Endothelial cell of umbilical vein (primary cell): Measurements from ENCODE around the gene TSPAN13. TPM values are rescaled to one million over a fixed set of nuclear protein-coding genes. Genes with fewer than 3 reads are reported as not detected.

ENCODE experiments used
- BruUV-seq: library from RNA; stranded (reverse); fragments of 400-500 nt; replicated peaks from 2 replicates; lab custom pipeline; 2021; lab: Mats Ljungman, UMichigan
- CTCF ChIA-PET: fragments of 300-600, 350-600 bp; sonication (Branson Sonifier 250); formaldehyde crosslinking; loops from one replicate; lab custom pipeline; 2021; ENCODE audit warnings: antibody characterized with exemption, inconsistent platforms; lab: Charles Lee
- POLR2A ChIA-PET: fragments of 300-600, 350-600 bp; sonication (Branson Sonifier 250); formaldehyde crosslinking; loops from one replicate; lab custom pipeline; 2021; ENCODE audit warnings: antibody characterized with exemption, inconsistent platforms; lab: Charles Lee
- DNase-seq: peaks from one replicate; pipeline ENCODE4 v3.0.0-alpha.2; 2011; ENCODE audit warnings: low read depth, low spot score
- FAIRE-seq: peaks from 2 replicates; lab custom pipeline; 2011; peaks lifted over from hg19 to GRCh38; lab: Jason Lieb, UNC
- H2AFZ ChIP-seq: 2 replicates; pipeline ENCODE4 v1.6.0; 2012; ENCODE audit warnings: low read depth, low read length, control low read depth, inconsistent platforms
- H3K27ac ChIP-seq: 2 replicates; pipeline ENCODE4 v1.5.1; 2011; ENCODE audit warnings: low read depth, mild to moderate bottlenecking, control low read depth, low read length, moderate library complexity; ENCODE audit not compliant: insufficient read depth
- H3K27me3 ChIP-seq, 2 experiments: 2 replicates each; pipeline versions ENCODE4 v1.6.0 to v1.6.1; 2011; ENCODE audit warnings: low read length in 2 of 2, mixed read lengths in 1 of 2; ENCODE audit not compliant: control insufficient read depth in 2 of 2, insufficient read depth in 2 of 2
- H3K36me3 ChIP-seq, 2 experiments: 2 replicates in 1 of 2; 3 replicates in 1 of 2; pipeline ENCODE4 v1.5.1; 2011; ENCODE audit warnings: low read length in 2 of 2, mild to moderate bottlenecking in 1 of 2, moderate library complexity in 1 of 2; ENCODE audit not compliant: control insufficient read depth in 2 of 2, insufficient read depth in 2 of 2; ENCODE audit errors: extremely low read depth in 1 of 2
- H3K4me1 ChIP-seq: 3 replicates; pipeline ENCODE4 v1.5.1; 2011; ENCODE audit warnings: mild to moderate bottlenecking, low read length; ENCODE audit not compliant: control insufficient read depth, insufficient read depth; ENCODE audit errors: extremely low read depth
- H3K4me2 ChIP-seq: 2 replicates; pipeline ENCODE4 v1.6.1; 2011; ENCODE audit warnings: low read length, control low read depth, mixed read lengths; ENCODE audit not compliant: insufficient read depth
- H3K4me3 ChIP-seq, 3 experiments: fragments of 200-600 bp in 1 of 3; sonication (generic), shearing (Covaris generic) in 1 of 3; replicated peaks in 1 of 3; 2 replicates each; pipeline ENCODE4 v1.5.1; 2011 to 2016; ENCODE audit warnings: control low read depth in 3 of 3, low read length in 3 of 3, mild to moderate bottlenecking in 2 of 3, inconsistent platforms in 1 of 3, low read depth in 1 of 3, moderate library complexity in 1 of 3; ENCODE audit not compliant: insufficient read depth in 1 of 3
- H3K79me2 ChIP-seq: 2 replicates; pipeline ENCODE4 v1.6.0; 2012; ENCODE audit warnings: low read length, inconsistent platforms; ENCODE audit not compliant: control insufficient read depth, insufficient read depth
- H3K9ac ChIP-seq: replicated peaks from 2 replicates; pipeline ENCODE3; 2011; ENCODE audit warnings: low read length, control low read depth; ENCODE audit not compliant: insufficient read depth; ENCODE audit errors: extremely low read depth
- H3K9me1 ChIP-seq: replicated peaks from 3 replicates; pipeline ENCODE4 v1.6.0; 2011; ENCODE audit warnings: mild to moderate bottlenecking, low read length; ENCODE audit not compliant: control insufficient read depth, insufficient read depth; ENCODE audit errors: extremely low read depth
- H3K9me3 ChIP-seq: replicated peaks from 2 replicates; pipeline ENCODE4 v1.5.1; 2012; ENCODE audit warnings: low read length, inconsistent platforms; ENCODE audit not compliant: control insufficient read depth, insufficient read depth
- H4K20me1 ChIP-seq: replicated peaks from 2 replicates; pipeline ENCODE3; 2011; ENCODE audit warnings: mild to moderate bottlenecking, low read length; ENCODE audit not compliant: control insufficient read depth, insufficient read depth; ENCODE audit errors: extremely low read depth
- CTCF ChIP-seq, 2 donors: IDR thresholded peaks; 1 replicate in 1 of 2; 2 replicates in 1 of 2; pipeline ENCODE4 v1.5.1; 2011; ENCODE audit warnings: low read length in 2 of 2, mild to moderate bottlenecking in 2 of 2, moderate library complexity in 2 of 2, control low read depth in 1 of 2, inconsistent platforms in 1 of 2, low read depth in 1 of 2; ENCODE audit not compliant: insufficient read depth in 1 of 2; ENCODE audit errors: extremely low read depth in 1 of 2
- EZH2 ChIP-seq: IDR thresholded peaks from 2 replicates; pipeline ENCODE4 v1.6.1; 2012; ENCODE audit warnings: borderline replicate concordance, low read depth, mild to moderate bottlenecking, moderate library complexity, low read length, inconsistent platforms; ENCODE audit not compliant: severe bottlenecking
- FOS ChIP-seq: IDR thresholded peaks from 2 replicates; pipeline ENCODE4 v1.6.1; 2011; ENCODE audit warnings: mild to moderate bottlenecking, low read length, moderate library complexity, borderline replicate concordance; ENCODE audit not compliant: insufficient read depth
- GATA2 ChIP-seq: IDR thresholded peaks from 2 replicates; pipeline ENCODE4 v1.7.0; 2011; ENCODE audit warnings: low read depth, mild to moderate bottlenecking, moderate library complexity, mixed read lengths, low read length; ENCODE audit not compliant: insufficient read length, insufficient read depth
- JUN ChIP-seq: IDR thresholded peaks from 2 replicates; pipeline ENCODE4 v1.6.1; 2011; ENCODE audit warnings: borderline replicate concordance, low read depth; ENCODE audit not compliant: insufficient read length, insufficient read depth
- MAX ChIP-seq: IDR thresholded peaks from 2 replicates; pipeline ENCODE4 v1.6.1; 2011; ENCODE audit not compliant: insufficient read depth, insufficient read length
- MYC ChIP-seq: IDR thresholded peaks from one replicate; pipeline ENCODE4 v1.6.1; 2011; ENCODE audit warnings: mild to moderate bottlenecking, low read depth, low read length
- POLR2A ChIP-seq: IDR thresholded peaks from 2 replicates; pipeline ENCODE4 v1.6.1; 2012; ENCODE audit warnings: low read depth, mild to moderate bottlenecking, control low read depth, low read length
- POLR2AphosphoS5 ChIP-seq: IDR thresholded peaks from 2 replicates; pipeline ENCODE4 v1.6.1; 2012; ENCODE audit warnings: low read depth, mild to moderate bottlenecking, control low read depth, low read length, moderate library complexity; ENCODE audit not compliant: insufficient read depth
- dilution Hi-C: fragments of 300-500 bp; cut with MboI; formaldehyde crosslinking; loops from one replicate; pipeline ENCODE4 v1.15.0; 2019; ENCODE audit warnings: low sequenced_read_pairs; ENCODE audit not compliant: extremely low pct_ligation_motif_present
- intact Hi-C: fragments of 100-400 bp; cut with micrococcal nuclease; formaldehyde crosslinking; loops from one replicate; pipeline ENCODE4 v1.10.0; 2022
- polyA plus RNA-seq, 4 experiments: library from polyadenylated mRNA; depleted of rRNA in 3 of 4; stranded (reverse) in 3 of 4; unstranded in 1 of 4; fragments of >200 nt; gene quantifications; 2 replicates each; pipeline versions ENCODE4 v1.2.1 to v1.2.3, GENCODE V29; 2011 to 2012; ENCODE audit warnings: missing spikeins in 1 of 4
- total RNA-seq: library from RNA; stranded (reverse); gene quantifications from 2 replicates; pipeline ENCODE4 v1.2.3, GENCODE V29; 2021

TSPAN13 gene
- total and polyA plus RNA-seq, 2 donors (not counting 3 experiments of a cell fraction or from before 2014, with no cell fraction given), result 13.3 to 33.0 TPM

GRCh38 chr7:16795624-16796023 lies 42.1 kb downstream of the TSPAN13 start:
- H3K9me1 ChIP-seq, result no peaks in the 10 kb centered on the region
- no peak overlapping the region for H3K9ac ChIP-seq
- intact Hi-C loops, result no loop called here
- no peak overlapping the region for H3K4me2 ChIP-seq
- DNase-seq (no peak), FAIRE-seq (no peak)
- no peaks in the 10 kb centered on the region for H3K9me3 ChIP-seq
- no peak overlapping the region for H2AFZ ChIP-seq
- ChIA-PET POLR2A (no interaction called here), CTCF (interaction anchor here (1.2 kb wide), 1 partner anchor 100 kb away, joined by 4 read pairs; no protein-coding TSS in a partner anchor)
- H4K20me1 ChIP-seq, result no peaks in the 10 kb centered on the region
- no TSS peak for BruUV-seq
- H3K27ac ChIP-seq, result no peak overlapping the region
- TF ChIP-seq FOS (no peak), JUN (no peak), CTCF (IDR thresholded peaks at IDR 0.05; ENCODE audit: extremely low read depth in 1 of 2, insufficient read depth in 1 of 2, low read depth in 1 of 2, low read length in 2 of 2) (no peak), GATA2 (no peak), POLR2AphosphoS5 (no peak), MAX (no peak), MYC (no peak), POLR2A (no peak), EZH2 (no peak)
- H3K79me2 ChIP-seq, result no peaks in the 10 kb centered on the region
- no peaks in the 10 kb centered on the region for H3K36me3 ChIP-seq
- H3K27me3 ChIP-seq, result peaks cover 2 to 15% of the 10 kb centered on the region in 2 experiments
- H3K4me1 ChIP-seq, result no peaks in the 10 kb centered on the region
- H3K4me3 ChIP-seq, result no peak overlapping the region
- dilution Hi-C loops, result no loop called here
